ENCODE results near the gene IGF1R. TPM values are rescaled to one million over a fixed set of nuclear protein-coding genes. Genes with fewer than 3 reads are reported as not detected.

Gene IGF1R
- total RNA-seq, 1 experiment from 2014 or later = 51.6 TPM

DNA sequence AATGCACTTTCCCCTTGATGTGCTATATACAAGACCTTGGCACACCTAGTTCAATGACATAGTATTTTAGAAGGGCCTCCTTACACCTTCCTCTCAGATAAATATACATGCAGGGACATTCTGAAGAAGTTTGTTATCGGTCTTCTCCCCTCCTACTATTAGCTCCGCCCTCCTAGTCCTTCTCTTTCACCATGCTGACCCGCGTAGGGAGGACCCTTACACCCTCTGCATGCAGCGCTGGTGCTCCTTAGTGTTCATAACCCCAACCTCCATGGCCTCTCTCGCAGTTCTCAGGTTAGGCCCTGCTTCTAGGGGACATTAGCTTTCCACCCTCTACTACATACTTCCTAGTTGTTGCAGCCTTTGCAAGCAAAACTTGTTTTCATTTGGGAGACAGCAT, 212.8 kb downstream of the IGF1R start:
- Mint-ChIP-seq H3K9me3 (ENCODE audit: unreplicated experiment) (no peaks in the 10 kb centered on the region), H3K4me1 (ENCODE audit: low read depth, unreplicated experiment) (peaks cover 34% of the 10 kb centered on the region), H3K4me3 (ENCODE audit: unreplicated experiment) (no peak overlapping the region), H3K27ac (ENCODE audit: unreplicated experiment) (peak overlapping the region; percentile 29), H3K27me3 (ENCODE audit: insufficient read depth, unreplicated experiment) (no peaks in the 10 kb centered on the region), H3K36me3 (ENCODE audit: insufficient read depth, unreplicated experiment) (peaks cover 16% of the 10 kb centered on the region)
- TF ChIP-seq, protein P1, sequence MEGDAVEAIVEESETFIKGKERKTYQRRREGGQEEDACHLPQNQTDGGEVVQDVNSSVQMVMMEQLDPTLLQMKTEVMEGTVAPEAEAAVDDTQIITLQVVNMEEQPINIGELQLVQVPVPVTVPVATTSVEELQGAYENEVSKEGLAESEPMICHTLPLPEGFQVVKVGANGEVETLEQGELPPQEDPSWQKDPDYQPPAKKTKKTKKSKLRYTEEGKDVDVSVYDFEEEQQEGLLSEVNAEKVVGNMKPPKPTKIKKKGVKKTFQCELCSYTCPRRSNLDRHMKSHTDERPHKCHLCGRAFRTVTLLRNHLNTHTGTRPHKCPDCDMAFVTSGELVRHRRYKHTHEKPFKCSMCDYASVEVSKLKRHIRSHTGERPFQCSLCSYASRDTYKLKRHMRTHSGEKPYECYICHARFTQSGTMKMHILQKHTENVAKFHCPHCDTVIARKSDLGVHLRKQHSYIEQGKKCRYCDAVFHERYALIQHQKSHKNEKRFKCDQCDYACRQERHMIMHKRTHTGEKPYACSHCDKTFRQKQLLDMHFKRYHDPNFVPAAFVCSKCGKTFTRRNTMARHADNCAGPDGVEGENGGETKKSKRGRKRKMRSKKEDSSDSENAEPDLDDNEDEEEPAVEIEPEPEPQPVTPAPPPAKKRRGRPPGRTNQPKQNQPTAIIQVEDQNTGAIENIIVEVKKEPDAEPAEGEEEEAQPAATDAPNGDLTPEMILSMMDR (IDR thresholded peaks at IDR 0.05; ENCODE audit: insufficient read depth in 1 of 2, low read depth in 1 of 2, low read length in 1 of 2, severe bottlenecking in 1 of 2, unreplicated experiment in 1 of 2) = no peak
- H3K27me3 ChIP-seq (replicated peaks; ENCODE audit: control insufficient read depth, insufficient read depth, low read length) = no peaks in the 10 kb centered on the region
- no peaks in the 10 kb centered on the region for H3K36me3 ChIP-seq (ENCODE audit: control insufficient read depth, insufficient read depth, low read length)
- intact Hi-C loops (cut with micrococcal nuclease; ENCODE audit: unreplicated experiment) = no loop called here
- BruUV-seq (replicated peaks) = no TSS peak
- H3K4me1 ChIP-seq = peaks cover 48% of the 10 kb centered on the region
- no peaks in the 10 kb centered on the region for H3K9me3 ChIP-seq
- POLR2A ChIA-PET = no interaction called here
- H3K4me3 ChIP-seq (ENCODE audit: low read depth, low read length) = no peak overlapping the region
- CTCF ChIA-PET = interaction anchor here (1.0 kb wide), 1 partner anchor 16 kb away, joined by 5 read pairs; no protein-coding TSS in a partner anchor
- no peak for DNase-seq

DNA sequence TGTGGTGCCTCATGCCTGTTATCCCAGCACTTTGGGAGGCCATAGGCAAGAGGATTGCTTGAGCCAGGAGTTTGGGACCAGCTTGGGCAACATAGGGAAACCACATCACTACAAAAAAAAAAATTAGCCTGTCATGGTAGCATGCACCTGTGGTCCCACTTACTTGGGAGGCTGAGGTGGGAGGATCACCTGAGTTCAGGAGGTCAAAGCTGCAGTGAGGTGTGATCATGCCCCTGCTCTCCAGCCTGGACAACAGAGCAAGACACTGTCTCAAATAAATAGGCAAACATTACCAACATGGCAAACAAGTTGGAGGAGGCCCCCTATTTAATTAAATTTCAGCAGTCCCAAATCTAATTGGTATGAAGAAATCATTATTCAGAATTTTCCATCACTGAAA, 215.6 kb downstream of the IGF1R start:
- peaks cover 27% of the 10 kb centered on the region for H3K4me1 ChIP-seq
- TF ChIP-seq, protein P1 (IDR thresholded peaks at IDR 0.05; ENCODE audit: insufficient read depth in 1 of 2, low read depth in 1 of 2, low read length in 1 of 2, severe bottlenecking in 1 of 2, unreplicated experiment in 1 of 2) = no peak
- H3K4me1 Mint-ChIP-seq (ENCODE audit: low read depth, unreplicated experiment) = peaks cover 35% of the 10 kb centered on the region
- H3K4me3 Mint-ChIP-seq (ENCODE audit: unreplicated experiment) = no peak overlapping the region
- no peak overlapping the region for H3K27ac Mint-ChIP-seq (ENCODE audit: unreplicated experiment)
- H3K27me3 Mint-ChIP-seq (ENCODE audit: insufficient read depth, unreplicated experiment) = no peaks in the 10 kb centered on the region
- ChIA-PET CTCF (no interaction called here), POLR2A (interaction anchor here (1.0 kb wide), 1 partner anchor 9 kb away, joined by 4 read pairs; no protein-coding TSS in a partner anchor)
- no peak for DNase-seq
- H3K9me3 ChIP-seq = no peaks in the 10 kb centered on the region
- no TSS peak for BruUV-seq (replicated peaks)
- H3K4me3 ChIP-seq (ENCODE audit: low read depth, low read length) = no peak overlapping the region
- H3K27me3 ChIP-seq (replicated peaks; ENCODE audit: control insufficient read depth, insufficient read depth, low read length) = no peaks in the 10 kb centered on the region
- intact Hi-C loops (cut with micrococcal nuclease; ENCODE audit: unreplicated experiment) = no loop called here
- peaks cover 23% of the 10 kb centered on the region for H3K36me3 Mint-ChIP-seq (ENCODE audit: insufficient read depth, unreplicated experiment)
- no peaks in the 10 kb centered on the region for H3K9me3 Mint-ChIP-seq (ENCODE audit: unreplicated experiment)
- H3K36me3 ChIP-seq (ENCODE audit: control insufficient read depth, insufficient read depth, low read length) = no peaks in the 10 kb centered on the region

DNA sequence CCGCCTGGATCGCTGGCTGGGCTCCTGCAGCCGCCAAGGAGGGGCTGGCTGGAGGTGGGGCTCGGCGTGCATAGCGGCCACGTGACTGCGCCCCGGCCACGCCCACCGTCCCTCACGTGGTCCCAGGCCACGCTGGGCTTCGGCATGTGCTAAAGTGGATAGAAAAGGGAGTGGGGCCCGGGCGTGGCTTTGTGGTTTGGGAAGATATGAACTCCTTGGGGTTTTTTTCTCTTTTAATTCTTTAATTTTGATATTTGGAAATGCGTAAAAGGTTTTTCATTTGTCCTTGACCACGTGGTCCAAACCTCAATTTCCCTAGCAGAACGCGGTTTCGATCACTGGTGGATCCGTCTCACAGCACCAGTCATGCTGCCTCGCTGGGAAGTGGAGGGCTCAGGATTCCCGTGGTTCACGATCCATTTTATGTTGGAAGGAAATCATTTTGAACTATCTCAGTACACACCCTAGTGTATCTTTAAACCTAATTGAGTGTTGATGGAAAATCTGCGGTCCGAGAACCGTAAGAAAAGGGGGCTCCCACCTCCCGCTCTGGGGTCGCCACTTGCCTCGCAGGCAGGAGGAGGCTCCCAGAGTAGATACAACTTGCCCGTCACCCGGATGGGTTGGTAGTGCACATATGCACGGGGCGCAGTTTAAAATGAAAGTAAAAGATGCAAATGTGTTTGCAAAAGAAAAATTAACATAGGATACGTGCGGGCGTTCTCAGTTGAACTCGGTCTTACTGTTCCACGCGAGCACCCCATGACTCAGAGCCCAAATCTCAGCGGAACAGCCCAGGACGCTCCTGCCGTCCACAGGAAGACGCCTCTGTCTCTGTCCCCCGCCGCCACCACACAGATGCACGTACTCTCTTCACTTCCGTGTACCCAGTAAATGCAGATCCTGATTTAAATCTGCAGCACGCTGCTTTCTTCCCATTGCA, 217.3 kb downstream of the IGF1R start:
- Histone ChIP-seq H3K4me1 (peaks cover 10% of the 10 kb centered on the region; the same call in 1 of the 2 replicates), H3K36me3 (ENCODE audit: control insufficient read depth, insufficient read depth, low read length) (no peaks in the 10 kb centered on the region), H3K4me3 (ENCODE audit: low read depth, low read length) (peak overlapping the region; percentile 71), H3K27me3 (replicated peaks; ENCODE audit: control insufficient read depth, insufficient read depth, low read length) (no peaks in the 10 kb centered on the region), H3K9me3 (no peaks in the 10 kb centered on the region)
- H3K4me1 Mint-ChIP-seq (ENCODE audit: low read depth, unreplicated experiment) = peaks cover 26% of the 10 kb centered on the region
- peak overlapping the region; percentile 94 for H3K27ac Mint-ChIP-seq (ENCODE audit: unreplicated experiment)
- intact Hi-C loops (cut with micrococcal nuclease; ENCODE audit: unreplicated experiment) = loop anchor here (5.0 kb wide), 1 partner anchor 218 kb away; the partner anchor contains the start of gene IGF1R
- no peaks in the 10 kb centered on the region for H3K9me3 Mint-ChIP-seq (ENCODE audit: unreplicated experiment)
- TF ChIP-seq, protein P1 (IDR thresholded peaks at IDR 0.05; ENCODE audit: insufficient read depth in 1 of 2, low read depth in 1 of 2, low read length in 1 of 2, severe bottlenecking in 1 of 2, unreplicated experiment in 1 of 2) = no peak
- BruUV-seq (replicated peaks) = TSS peak; percentile 96
- ChIA-PET CTCF (interaction anchor here (0.6 to 1.0 kb wide), 2 partner anchors 211 to 235 kb away, joined by 3 to 4 read pairs; no protein-coding TSS in a partner anchor), POLR2A (no interaction called here)
- no peaks in the 10 kb centered on the region for H3K27me3 Mint-ChIP-seq (ENCODE audit: insufficient read depth, unreplicated experiment)
- peak overlapping the region; percentile 89 for H3K4me3 Mint-ChIP-seq (ENCODE audit: unreplicated experiment)
- H3K36me3 Mint-ChIP-seq (ENCODE audit: insufficient read depth, unreplicated experiment) = peaks cover 23% of the 10 kb centered on the region
- DNase-seq = peak; percentile 90 to 93

Data from Caco-2 (cell line).